DND-41 (cell line): ENCODE measurements around the gene CEL.

Experiments
- CTCF ChIP-seq: IDR thresholded peaks from 2 replicates; pipeline ENCODE4 v1.5.1; 2012; ENCODE audit warnings: borderline replicate concordance, low read length, moderate library complexity, mild to moderate bottlenecking; ENCODE audit not compliant: poor library complexity, severe bottlenecking; ENCODE audit errors: extremely low read depth
- EZH2 ChIP-seq: IDR thresholded peaks from 3 replicates; pipeline ENCODE4 v1.6.1; 2012; ENCODE audit warnings: borderline replicate concordance, low read depth, mild to moderate bottlenecking, moderate library complexity, low read length, inconsistent platforms; ENCODE audit not compliant: severe bottlenecking

- TF ChIP-seq CTCF: no peak
- TF ChIP-seq EZH2: no peak
These were observed 40.6 kb downstream of the CEL start for GRCh38 chr9:133102190-133103021.
